Neural cell (in vitro differentiated cells): ENCODE results near the gene CCDC63. TPM values are rescaled to one million over a fixed set of nuclear protein-coding genes. Genes with fewer than 3 reads are reported as not detected.

Experiments
- H2AFZ ChIP-seq: fragments of 200-600, 300-800 bp; sonication (generic), shearing (Covaris generic); 2 replicates; pipeline ENCODE4 v1.6.0; 2014; ENCODE audit warnings: low read depth, mild to moderate bottlenecking, antibody characterized with exemption, low read length, moderate library complexity
- H3F3A ChIP-seq: fragments of 200-600 bp; shearing (Covaris generic); 2 replicates; pipeline ENCODE4 v1.6.1; 2016; ENCODE audit warnings: mild to moderate bottlenecking, moderate library complexity, mixed read lengths, antibody characterized with exemption, low read length; ENCODE audit not compliant: insufficient read depth, poor library complexity, severe bottlenecking
- H3K27ac ChIP-seq: fragments of 200-600, 300-800 bp; sonication (generic), shearing (Covaris generic); 2 replicates; pipeline ENCODE4 v1.5.1; 2014; ENCODE audit warnings: mild to moderate bottlenecking, low read length, moderate library complexity
- H3K27me3 ChIP-seq: fragments of 300-800, 200-600 bp; sonication (generic), shearing (Covaris generic); 2 replicates; pipeline ENCODE4 v1.6.0; 2014; ENCODE audit warnings: mild to moderate bottlenecking, low read depth, low read length, moderate library complexity; ENCODE audit not compliant: insufficient read depth
- H3K36me3 ChIP-seq: fragments of 300-800, 200-600 bp; sonication (generic), shearing (Covaris generic); 2 replicates; pipeline ENCODE4 v1.5.1; 2014; ENCODE audit warnings: mild to moderate bottlenecking, antibody characterized with exemption, low read length, moderate library complexity; ENCODE audit not compliant: insufficient read depth
- H3K4me2 ChIP-seq: fragments of 300-800, 200-600 bp; sonication (generic), shearing (Covaris generic); 2 replicates; pipeline ENCODE4 v1.6.0; 2014; ENCODE audit warnings: mild to moderate bottlenecking, low read length
- H3K4me3 ChIP-seq: fragments of 300-800, 200-600 bp; sonication (generic), shearing (Covaris generic); 2 replicates; pipeline ENCODE4 v1.5.1; 2014; ENCODE audit warnings: mild to moderate bottlenecking, low read length, moderate library complexity
- H3K79me2 ChIP-seq: fragments of 200-600 bp; shearing (Covaris generic); replicated peaks from 2 replicates; pipeline ENCODE4 v1.6.0; 2014; ENCODE audit warnings: mild to moderate bottlenecking, low read length, moderate library complexity; ENCODE audit not compliant: insufficient read depth
- H3K9ac ChIP-seq: fragments of 300-800, 200-600 bp; sonication (generic), shearing (Covaris generic); 2 replicates; pipeline ENCODE4 v1.6.1; 2016; ENCODE audit warnings: mild to moderate bottlenecking, low read length, mixed read lengths
- H3K9me2 ChIP-seq: fragments of 200-600 bp; shearing (Covaris generic); 2 replicates; pipeline ENCODE4 v1.6.1; 2016; ENCODE audit warnings: mild to moderate bottlenecking, low read length, mixed read lengths; ENCODE audit not compliant: insufficient read depth
- H3K9me3 ChIP-seq: fragments of 200-600, 300-800 bp; sonication (generic), shearing (Covaris generic); 2 replicates; pipeline ENCODE4 v1.6.1; 2016; ENCODE audit warnings: mild to moderate bottlenecking, mixed run types, low read length, moderate library complexity, mixed read lengths
- H4K20me1 ChIP-seq: fragments of 200-600 bp; shearing (Covaris generic); 2 replicates; pipeline ENCODE4 v1.6.1; 2016; ENCODE audit warnings: mild to moderate bottlenecking, mixed run types; ENCODE audit not compliant: insufficient read depth
- CTCF ChIP-seq: fragments of 450-650 bp; IDR thresholded peaks from 2 replicates; pipeline ENCODE4 v1.5.1; 2014; ENCODE audit warnings: antibody characterized with exemption, mild to moderate bottlenecking, moderate library complexity; ENCODE audit not compliant: poor library complexity, severe bottlenecking
- EP300 ChIP-seq: fragments of 450-650 bp; conservative IDR thresholded peaks from 2 replicates; pipeline ENCODE4 v1.6.1; 2014; ENCODE audit warnings: antibody characterized with exemption, mild to moderate bottlenecking, moderate library complexity; ENCODE audit not compliant: poor library complexity, severe bottlenecking
- EZH2 ChIP-seq: fragments of 200-600, 300-800 bp; shearing (Covaris generic), sonication (generic); IDR thresholded peaks from 2 replicates; pipeline ENCODE4 v1.6.1; 2014; ENCODE audit warnings: antibody characterized with exemption, low read length, borderline replicate concordance, mild to moderate bottlenecking; ENCODE audit not compliant: insufficient read depth, poor library complexity, severe bottlenecking
- MXI1 ChIP-seq: fragments of 450-650 bp; conservative IDR thresholded peaks from 2 replicates; pipeline ENCODE4 v1.6.1; 2014; ENCODE audit warnings: antibody characterized with exemption, mild to moderate bottlenecking; ENCODE audit not compliant: poor library complexity, severe bottlenecking
- POLR2AphosphoS5 ChIP-seq: IDR thresholded peaks from 2 replicates; pipeline ENCODE4 v1.6.1; 2012
- RAD21 ChIP-seq: fragments of 450-650 bp; conservative IDR thresholded peaks from 2 replicates; pipeline ENCODE4 v1.6.1; 2014; ENCODE audit warnings: antibody characterized with exemption, mild to moderate bottlenecking, moderate library complexity
- REST ChIP-seq: IDR thresholded peaks from 2 replicates; pipeline ENCODE4 v1.6.1; 2012; ENCODE audit warnings: borderline replicate concordance
- SMC3 ChIP-seq: fragments of 450-650 bp; conservative IDR thresholded peaks from 2 replicates; pipeline ENCODE4 v1.6.1; 2014; ENCODE audit warnings: antibody characterized with exemption, mild to moderate bottlenecking, moderate library complexity; ENCODE audit not compliant: poor library complexity
- TAF1 ChIP-seq: IDR thresholded peaks from 2 replicates; pipeline ENCODE4 v1.6.1; 2012; ENCODE audit warnings: low read depth
- polyA plus RNA-seq: library from polyadenylated mRNA; depleted of rRNA; stranded (reverse); fragments of >200 nt; gene quantifications from 2 replicates; pipeline ENCODE4 v1.2.3, GENCODE V29; 2014

CCDC63 gene
- polyA plus RNA-seq, 1 donor from 2014 or later = not detected

- Histone ChIP-seq H3K79me2 (no peaks in the 10 kb centered on the region), H3K9me2 (no peaks in the 10 kb centered on the region), H3K9ac (no peak overlapping the region), H3K36me3 (no peaks in the 10 kb centered on the region), H3K27me3 (no peaks in the 10 kb centered on the region), H3K9me3 (peaks cover 4% of the 10 kb centered on the region), H3K27ac (no peak overlapping the region), H2AFZ (no peak overlapping the region), H3F3A (no peaks in the 10 kb centered on the region), H4K20me1 (no peaks in the 10 kb centered on the region), H3K4me2 (no peak overlapping the region), H3K4me3 (no peak overlapping the region)
- no peak for TF ChIP-seq POLR2AphosphoS5
- no peak for TF ChIP-seq TAF1
- no peak for TF ChIP-seq CTCF
- no peak for TF ChIP-seq SMC3
- no peak for TF ChIP-seq EP300
- no peak for TF ChIP-seq MXI1
- no peak for TF ChIP-seq RAD21
- TF ChIP-seq EZH2 = no peak
- TF ChIP-seq REST = no peak
Measured at GRCh38 chr12:110807640-110808039, 39.1 kb upstream of the CCDC63 start.

- Histone ChIP-seq H3K27ac (no peak overlapping the region), H3K36me3 (no peaks in the 10 kb centered on the region), H3K9me2 (no peaks in the 10 kb centered on the region), H3K4me3 (no peak overlapping the region), H3K79me2 (no peaks in the 10 kb centered on the region), H3K9me3 (peaks cover 4% of the 10 kb centered on the region), H3F3A (no peaks in the 10 kb centered on the region), H4K20me1 (no peaks in the 10 kb centered on the region), H3K27me3 (no peaks in the 10 kb centered on the region), H3K9ac (no peak overlapping the region), H2AFZ (no peak overlapping the region), H3K4me2 (no peak overlapping the region)
- TF ChIP-seq EZH2 (no peak), REST (no peak), EP300 (no peak), CTCF (no peak), RAD21 (no peak), MXI1 (no peak), POLR2AphosphoS5 (no peak), SMC3 (no peak), TAF1 (no peak)
Measured at GRCh38 chr12:110809149-110809548, 37.6 kb upstream of the CCDC63 start.
